Measurements from ENCODE around the gene GANC.

Gene GANC

DNA sequence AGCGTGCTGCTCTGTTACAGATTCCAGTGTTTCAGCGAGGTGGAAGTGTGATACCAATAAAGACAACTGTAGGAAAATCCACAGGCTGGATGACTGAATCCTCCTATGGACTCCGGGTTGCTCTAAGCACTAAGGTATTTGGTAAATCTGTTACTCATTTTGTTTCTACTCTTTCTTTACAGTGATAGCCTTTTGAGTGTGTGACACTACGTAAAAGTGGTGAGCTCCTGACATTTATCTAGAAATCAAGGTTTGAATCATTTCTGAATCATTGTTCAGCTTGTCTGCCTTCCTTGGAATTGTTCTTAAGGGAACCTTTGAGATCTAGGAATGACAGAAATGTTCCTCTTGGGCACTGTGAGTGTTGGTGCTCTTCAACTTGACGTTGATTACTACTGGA, 75.1 kb downstream of the GANC start:
- no peak for DNase-seq

GRCh38 chr15:42349186-42349585, 76.2 kb downstream of the GANC start:
- no peak for DNase-seq

DNA sequence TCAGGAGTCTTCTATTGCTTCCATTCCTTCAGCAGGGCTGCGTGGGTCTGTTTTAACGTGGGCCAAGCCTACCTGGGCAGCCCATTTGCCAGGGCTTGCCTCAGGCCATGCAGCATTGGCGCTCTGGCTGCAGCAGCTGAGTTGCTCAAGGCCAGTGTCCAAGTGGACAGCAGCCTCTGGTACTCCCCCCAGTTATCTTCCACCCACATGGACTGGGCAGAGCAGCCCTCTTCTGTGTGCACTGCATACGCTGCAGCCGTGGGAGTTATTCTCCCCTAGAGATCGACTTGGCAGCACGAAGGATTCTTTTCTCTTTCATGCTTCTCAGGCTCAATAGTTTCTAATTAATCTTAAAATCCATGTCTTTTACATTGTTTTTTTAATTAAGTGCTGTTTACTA, 79.4 kb downstream of the GANC start:
- no peak for DNase-seq

DNA sequence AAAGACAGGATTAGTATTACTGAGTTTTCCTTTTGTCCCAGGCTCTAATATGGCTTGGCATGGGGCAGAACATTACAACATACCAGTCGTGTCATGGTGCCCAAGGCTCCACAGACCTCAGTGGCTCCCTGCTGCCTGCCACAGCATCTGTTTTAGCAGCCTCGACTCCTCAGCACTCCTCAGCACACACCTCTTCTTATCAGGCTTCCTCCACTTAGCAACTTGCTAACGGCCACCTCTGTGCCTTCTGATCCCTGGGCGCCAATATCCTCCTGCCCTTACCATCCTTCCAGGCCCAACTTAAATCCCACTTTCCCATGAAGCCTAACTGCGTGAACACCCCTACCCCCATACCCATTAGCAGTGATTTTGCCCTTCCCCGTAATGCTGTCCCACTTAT, 80.1 kb downstream of the GANC start:
- DNase-seq, result no peak

DNA sequence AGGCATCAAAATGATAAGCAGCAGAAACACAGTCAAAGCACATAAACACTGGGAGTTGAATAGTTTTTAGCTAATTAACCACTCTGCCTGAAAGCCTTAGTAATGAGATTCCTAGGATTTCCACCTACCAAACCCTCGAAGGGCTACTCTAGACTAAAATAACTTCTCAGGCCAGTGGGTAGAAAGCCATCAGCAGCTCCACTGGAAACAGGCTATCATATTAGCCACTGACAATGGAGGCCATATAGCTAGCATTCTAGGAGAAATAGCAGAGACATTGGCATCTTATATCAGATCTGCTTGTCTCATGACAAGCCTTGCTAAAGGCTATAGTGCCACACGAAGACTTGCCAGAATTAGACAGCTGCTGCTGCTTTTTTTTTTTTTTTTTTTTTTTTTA, 81.8 kb downstream of the GANC start:
- no peak for DNase-seq

- no peak for DNase-seq
These were observed 82.3 kb downstream of the GANC start for GRCh38 chr15:42355291-42355690.

GRCh38 chr15:42356851-42357250, 83.8 kb downstream of the GANC start:
- DNase-seq, result no peak

DNA sequence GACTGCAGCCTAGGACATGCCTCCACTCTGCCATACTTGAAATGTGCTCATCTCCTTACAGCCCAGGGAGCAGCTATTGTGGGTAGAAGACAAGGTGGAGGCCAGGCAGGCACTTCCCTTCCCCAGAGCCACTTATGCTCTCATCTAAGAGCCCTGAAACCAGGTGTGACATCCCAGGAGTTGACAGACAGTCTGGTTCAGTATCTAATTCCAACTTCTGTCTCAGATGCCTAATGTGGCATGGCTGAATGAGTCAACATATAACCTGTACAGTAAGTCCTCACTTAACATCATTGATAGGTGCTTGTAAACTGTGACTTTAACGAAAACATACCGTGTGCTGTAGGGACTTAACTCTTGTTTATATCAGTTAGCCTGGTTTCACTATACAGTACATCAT, 85.1 kb downstream of the GANC start:
- no peak for DNase-seq

DNA sequence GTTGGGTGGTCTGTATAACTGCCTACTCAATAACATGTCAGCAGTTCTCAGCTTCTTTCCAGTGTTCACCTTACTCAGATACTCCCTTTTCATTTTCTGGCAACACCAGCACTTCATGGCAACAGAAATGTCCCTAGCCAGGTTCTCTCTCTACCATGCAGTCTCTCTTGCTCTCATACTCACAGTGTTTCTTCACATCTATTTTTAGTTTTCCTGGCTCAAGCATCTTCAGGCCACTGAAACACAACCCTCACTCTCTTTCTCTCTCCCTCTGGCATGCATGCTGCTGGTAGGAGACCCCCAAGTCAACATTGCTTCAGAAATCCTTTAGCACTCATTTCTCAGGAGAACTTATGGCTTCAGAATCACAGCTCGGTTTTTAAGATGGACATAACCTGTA, 86.2 kb downstream of the GANC start, which contains the start of gene CAPN3:
Gene CAPN3 (plus strand): TSS at position 253 of the 400 bp plus-strand sequence. CDS start 305 bp downstream, outside the sequence.
- no peak for DNase-seq

GRCh38 chr15:42359985-42360384, 87.0 kb downstream of the GANC start:
- DNase-seq, result no peak

DNA sequence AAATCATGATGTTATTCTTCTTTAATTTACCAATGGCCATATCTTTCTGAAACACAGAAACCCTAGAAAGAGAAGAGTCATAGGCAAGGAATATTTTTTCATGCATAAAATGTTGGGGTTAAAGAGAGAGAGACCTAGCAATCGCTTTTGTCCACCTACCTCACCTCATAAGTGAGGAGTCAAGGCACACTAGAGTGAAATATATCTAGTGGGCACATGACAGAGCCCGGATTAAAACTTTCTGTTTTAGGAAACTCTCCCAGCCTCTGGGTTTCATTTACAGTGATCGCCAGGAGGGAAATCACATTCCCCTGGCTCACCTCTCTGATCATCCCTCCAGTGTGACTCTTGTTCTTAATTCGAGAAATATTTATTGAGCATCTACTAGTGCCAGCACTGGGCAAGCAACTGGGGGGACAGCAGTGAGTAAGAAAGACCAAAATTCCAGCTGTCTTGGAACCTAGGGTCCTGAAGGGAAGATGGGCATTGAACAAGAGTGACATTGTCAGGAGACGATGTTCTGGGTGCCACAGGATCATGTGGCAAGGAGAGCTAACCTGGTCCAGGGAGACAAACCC, 87.6 kb downstream of the GANC start:
- DNase-seq, result no peak

DNA sequence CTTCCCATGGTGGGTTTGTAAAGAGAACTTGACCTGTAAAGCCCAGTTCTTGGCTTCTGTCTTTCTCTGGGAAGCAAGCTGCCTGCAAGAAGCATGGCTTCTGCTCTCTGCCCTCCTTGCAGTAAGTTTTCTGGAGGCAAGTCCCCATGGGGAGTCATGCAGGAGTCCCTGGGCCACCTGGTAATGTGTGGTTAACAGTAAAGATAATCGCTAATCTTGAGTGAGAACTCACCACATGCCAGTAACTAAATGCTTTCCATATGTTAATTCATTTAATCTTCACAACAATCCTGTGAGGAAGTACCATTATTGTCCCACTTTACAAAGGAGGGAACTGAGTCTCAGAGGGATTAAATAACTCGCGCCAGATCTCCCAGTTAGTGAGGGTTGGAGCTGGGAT, 90.5 kb downstream of the GANC start:
- no peak for DNase-seq

- no peak for DNase-seq
These were observed 90.9 kb downstream of the GANC start for GRCh38 chr15:42363942-42364341.

DNA sequence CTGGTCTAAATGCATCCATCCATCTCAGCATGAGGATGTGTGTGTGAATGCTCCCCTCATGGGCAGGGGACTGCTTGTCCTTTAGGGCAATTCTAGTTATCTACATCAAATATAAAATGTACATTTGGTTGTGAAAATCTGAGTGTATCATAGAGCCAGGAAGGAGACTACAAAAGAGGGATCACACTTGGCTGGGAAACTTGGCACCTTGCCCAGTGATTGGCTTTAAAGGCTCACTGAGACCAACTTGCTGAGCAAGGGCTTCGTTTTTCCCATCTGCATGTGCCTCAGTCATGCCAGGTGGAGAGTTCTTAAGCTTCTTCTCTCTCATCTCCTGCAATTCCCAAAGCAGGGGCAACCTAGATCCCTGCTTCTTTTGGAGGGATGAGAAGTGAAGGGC, 91.5 kb downstream of the GANC start:
- DNase-seq, result no peak

DNA sequence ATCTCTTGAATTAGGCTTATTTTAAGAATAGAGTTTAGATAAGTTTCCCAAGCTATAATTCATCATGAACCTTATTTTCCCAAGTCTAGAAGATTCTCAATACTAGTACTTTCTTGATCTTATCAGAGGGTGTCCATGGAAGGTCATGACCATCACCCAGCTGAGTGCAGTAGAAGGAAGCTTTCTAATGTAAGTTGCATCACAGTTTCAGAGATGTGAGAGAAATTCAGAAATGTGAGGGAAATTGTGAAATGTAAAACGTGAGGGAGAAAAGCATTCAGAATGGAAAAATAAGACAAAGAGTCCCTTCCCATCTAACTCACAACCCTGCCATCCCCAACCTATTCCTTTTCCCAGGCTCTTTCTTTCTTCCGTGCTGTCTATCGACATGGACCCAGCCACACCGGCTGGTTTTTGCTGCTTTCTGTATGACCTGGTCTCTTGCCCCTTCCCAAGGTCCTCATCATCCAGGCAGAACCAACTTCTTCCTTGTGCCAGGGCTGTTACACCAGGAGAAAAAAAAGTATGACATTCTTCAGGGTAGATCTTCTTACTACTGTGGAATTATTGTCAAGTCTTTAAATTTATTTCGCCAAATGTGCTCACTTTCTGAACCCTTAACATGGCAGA, 93.0 kb downstream of the GANC start:
- DNase-seq, result no peak

DNA sequence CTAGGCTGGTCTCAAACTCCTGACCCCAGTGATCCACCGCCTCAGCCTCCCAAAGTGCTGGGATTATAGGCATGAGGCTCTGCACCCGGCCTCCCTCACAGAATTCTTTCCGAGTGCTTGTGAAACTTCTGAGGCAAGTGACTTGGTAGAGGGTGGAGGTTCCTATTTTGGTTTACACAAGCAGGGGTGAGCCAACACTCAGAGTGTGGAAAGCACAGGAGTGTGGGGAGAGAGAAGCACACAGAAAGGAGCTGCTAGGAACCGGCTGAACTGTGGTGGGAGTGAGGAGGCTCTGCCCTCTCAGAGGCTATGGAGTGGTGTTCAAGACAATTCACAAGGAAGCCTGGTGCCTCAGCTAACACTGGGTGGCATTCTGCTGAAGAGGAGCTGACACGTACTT, 94.0 kb downstream of the GANC start:
- DNase-seq, result no peak

DNA sequence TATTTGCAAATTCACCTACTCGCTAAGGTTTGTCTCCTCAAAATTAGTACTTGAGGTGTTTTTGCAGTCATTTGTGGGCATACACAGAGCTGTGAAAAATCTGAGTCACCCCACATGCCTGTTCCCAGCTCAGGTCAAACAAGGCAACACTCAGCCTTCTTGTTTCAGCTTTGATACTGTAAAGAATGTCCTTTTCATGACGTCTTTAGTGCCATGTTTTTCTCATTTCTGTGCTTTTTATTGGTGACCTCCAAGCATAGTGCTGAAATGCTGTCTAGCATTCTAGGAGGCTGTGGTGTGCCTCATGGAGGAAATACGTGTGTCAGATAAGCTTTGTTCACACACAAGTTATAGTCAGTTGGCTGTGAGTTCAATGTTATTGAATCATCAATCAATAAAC, 95.1 kb downstream of the GANC start:
- no peak for DNase-seq

DNA sequence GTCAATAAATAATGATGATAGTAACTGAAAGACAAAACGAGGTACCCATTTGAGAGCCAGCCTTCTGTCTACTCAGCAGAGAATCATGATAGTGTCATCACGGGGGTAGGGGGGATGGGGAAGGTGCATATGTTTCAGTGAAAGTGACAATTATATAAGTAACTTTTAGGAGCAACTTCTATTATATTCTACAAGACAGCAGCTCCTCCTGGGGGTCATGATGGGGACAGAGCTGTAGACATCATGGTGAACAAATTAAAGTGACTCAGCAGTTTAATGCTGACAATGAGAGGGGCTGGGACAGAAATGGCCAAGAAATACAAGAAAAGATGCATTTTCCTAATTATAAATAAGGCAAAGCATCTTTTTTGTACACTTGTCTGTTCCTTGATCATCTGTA, 98.1 kb downstream of the GANC start:
- no peak for DNase-seq

DNA sequence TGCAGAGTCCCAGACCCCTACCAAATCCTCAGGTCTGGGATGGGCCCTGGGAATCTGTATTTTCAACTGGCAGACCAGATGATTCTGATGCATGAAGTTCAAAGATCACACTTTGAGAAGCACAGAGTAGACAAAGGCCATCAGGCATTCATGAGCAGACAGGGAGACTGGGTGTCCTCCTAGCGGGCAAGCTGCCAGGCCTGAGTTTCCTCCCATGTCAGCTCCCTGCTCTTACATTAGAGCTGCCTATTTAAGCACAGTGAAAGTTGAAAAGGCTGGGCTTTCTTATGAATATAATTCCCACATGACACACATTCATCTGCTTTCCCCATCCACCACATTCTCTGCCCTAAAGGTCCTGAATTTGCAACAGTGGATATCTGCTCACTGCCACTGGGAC, 100.3 kb downstream of the GANC start:
- DNase-seq, result no peak

- DNase-seq, result no peak
These were observed 100.9 kb downstream of the GANC start for GRCh38 chr15:42373936-42374335.

DNA sequence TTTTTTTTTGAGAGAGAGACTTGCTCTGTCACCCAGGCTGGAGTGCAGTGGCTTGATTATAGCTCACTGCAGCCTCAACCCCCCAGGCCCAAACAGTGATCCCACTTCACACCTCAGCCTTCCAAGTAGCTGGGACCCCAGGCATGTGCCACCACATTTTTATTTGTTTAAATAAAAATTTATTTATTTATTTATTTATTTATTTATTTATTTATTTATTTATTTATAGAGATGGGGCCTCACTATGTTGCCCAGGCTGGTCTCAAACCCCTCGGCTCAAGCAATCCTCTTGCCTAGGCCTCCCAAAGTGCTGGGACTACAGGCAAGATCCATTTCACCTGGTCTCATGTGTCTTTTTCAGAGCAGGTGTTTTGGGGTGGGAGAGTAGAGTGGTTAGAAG, 101.8 kb downstream of the GANC start:
- DNase-seq, result no peak

DNA sequence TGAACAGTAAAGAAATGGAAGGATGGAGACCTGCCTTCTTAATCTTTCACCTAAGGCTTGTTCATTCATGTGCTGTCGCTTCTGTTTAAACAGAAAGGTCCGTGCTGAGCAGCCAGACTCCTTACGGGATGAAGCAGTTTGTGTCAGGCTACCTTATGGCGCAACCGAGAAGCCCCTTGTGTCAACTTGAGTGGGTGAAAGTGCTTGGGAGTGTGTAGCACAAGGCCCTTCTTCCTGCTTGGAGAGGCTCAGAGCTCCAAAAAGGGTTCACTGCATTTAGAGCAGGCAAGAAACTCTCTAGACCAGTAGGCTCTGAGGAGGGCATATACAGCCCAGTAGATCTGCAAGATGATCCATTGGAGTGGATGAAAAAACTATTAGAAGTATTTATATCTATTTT, 102.3 kb downstream of the GANC start:
- no peak for DNase-seq

GRCh38 chr15:42375941-42376340, 102.9 kb downstream of the GANC start:
- no peak for DNase-seq

DNA sequence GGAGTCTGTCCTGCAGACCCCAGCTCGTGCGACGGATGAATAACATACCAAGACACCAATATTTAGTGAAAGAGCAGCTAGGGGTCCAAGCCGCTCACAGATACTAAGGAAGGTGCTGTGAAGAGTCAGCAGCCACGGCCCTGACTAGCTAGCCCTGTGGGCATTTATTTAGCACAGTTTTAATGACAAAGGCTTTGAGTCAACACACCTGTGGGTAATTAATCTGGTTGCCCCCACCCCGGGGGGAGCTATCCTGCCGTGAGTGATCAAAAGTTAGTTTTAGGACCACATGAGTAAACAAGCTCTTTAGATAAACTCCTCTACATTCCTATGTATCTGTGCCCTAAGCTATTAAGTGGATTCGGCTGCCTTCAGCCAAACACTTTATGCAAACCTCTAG, 105.0 kb downstream of the GANC start:
- DNase-seq, result no peak

DNA sequence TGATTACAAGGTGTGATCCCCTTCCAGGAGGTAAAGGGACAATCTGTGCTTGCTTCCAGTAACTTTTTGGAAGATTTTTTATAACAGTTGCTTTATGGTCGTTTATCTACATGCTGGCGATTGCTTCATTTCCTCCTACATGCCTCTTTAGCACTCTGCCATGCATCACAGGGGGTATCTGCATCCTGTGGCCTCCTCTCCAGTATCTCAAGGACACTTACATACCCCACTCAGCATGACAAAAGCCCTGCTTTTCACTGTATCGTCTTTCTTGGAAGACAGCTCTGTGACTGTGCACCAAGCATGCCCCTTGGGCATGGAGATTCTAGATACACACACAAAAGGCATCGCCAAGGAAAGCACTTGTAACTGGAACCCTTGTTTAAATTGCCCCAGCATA, 111.6 kb downstream of the GANC start:
- DNase-seq, result no peak

Measured in CD4-positive, alpha-beta T cell treated with Interleukin-17A for 4 hours (primary cell).